OCI-LY7 (cell line): ENCODE measurements around the gene CCDC9B. TPM values are rescaled to one million over a fixed set of nuclear protein-coding genes. Genes with fewer than 3 reads are reported as not detected.

ENCODE experiments used
- BruUV-seq: library from RNA; stranded (reverse); fragments of 400-500 nt; replicated peaks from 2 replicates; lab custom pipeline; 2021; lab: Mats Ljungman, UMichigan
- CTCF ChIA-PET: fragments of 300-600 bp; sonication (Branson Sonifier 250); formaldehyde crosslinking; loops from one replicate; lab custom pipeline; 2022; ENCODE audit warnings: antibody characterized with exemption; ENCODE audit not compliant: unreplicated experiment; lab: Charles Lee
- POLR2A ChIA-PET: fragments of 300-600 bp; sonication (Branson Sonifier 250); formaldehyde crosslinking; loops from one replicate; lab custom pipeline; 2022; ENCODE audit warnings: antibody characterized with exemption; lab: Charles Lee
- DNase-seq: peaks from one replicate; pipeline ENCODE4 v3.0.0-alpha.2; 2015; ENCODE audit warnings: low spot score
- H2AFZ ChIP-seq: fragments of 200-600 bp; sonication (generic), shearing (Covaris generic); 2 replicates; pipeline ENCODE4 v1.6.1; 2014; ENCODE audit warnings: mild to moderate bottlenecking, antibody characterized with exemption, low read length, moderate library complexity
- H3K27ac ChIP-seq: fragments of 200-600 bp; sonication (generic); 2 replicates; pipeline ENCODE4 v1.5.1; 2014; ENCODE audit warnings: mixed run types, low read depth, mild to moderate bottlenecking, moderate library complexity, low read length, inconsistent platforms; ENCODE audit not compliant: poor library complexity, severe bottlenecking
- H3K36me3 ChIP-seq: fragments of 200-600 bp; sonication (generic); 2 replicates; pipeline ENCODE4 v1.6.1; 2014; ENCODE audit warnings: mild to moderate bottlenecking, antibody characterized with exemption, low read length, moderate library complexity, mixed read lengths; ENCODE audit not compliant: insufficient read depth
- H3K4me1 ChIP-seq: fragments of 200-600 bp; sonication (generic); 2 replicates; pipeline ENCODE4 v1.5.1; 2014; ENCODE audit warnings: mild to moderate bottlenecking, low read length; ENCODE audit not compliant: insufficient read depth, poor library complexity, severe bottlenecking
- H3K4me2 ChIP-seq: fragments of 200-600 bp; sonication (generic); 2 replicates; pipeline ENCODE4 v1.6.1; 2014; ENCODE audit warnings: mild to moderate bottlenecking, low read length
- H3K4me3 ChIP-seq: fragments of 200-600 bp; sonication (generic); 2 replicates; pipeline ENCODE4 v1.5.1; 2014; ENCODE audit warnings: mild to moderate bottlenecking, low read depth, low read length; ENCODE audit not compliant: poor library complexity, severe bottlenecking
- H3K79me2 ChIP-seq: fragments of 200-600 bp; sonication (generic); 2 replicates; pipeline ENCODE4 v1.6.1; 2016; ENCODE audit warnings: low read depth, mild to moderate bottlenecking, low read length, moderate library complexity, mixed read lengths; ENCODE audit not compliant: insufficient read depth
- H3K9me2 ChIP-seq: fragments of 200-600 bp; sonication (generic); 2 replicates; pipeline ENCODE4 v1.6.1; 2016; ENCODE audit warnings: mild to moderate bottlenecking, low read length, mixed read lengths; ENCODE audit not compliant: insufficient read depth
- H3K9me3 ChIP-seq: fragments of 200-600 bp; sonication (generic); 2 replicates; pipeline ENCODE4 v1.6.1; 2014; ENCODE audit warnings: mild to moderate bottlenecking, mixed run types, low read length, mixed read lengths
- H4K20me1 ChIP-seq: fragments of 200-600 bp; sonication (generic); 2 replicates; pipeline ENCODE4 v1.6.1; 2014; ENCODE audit warnings: mild to moderate bottlenecking, antibody characterized with exemption, low read length, moderate library complexity, mixed read lengths; ENCODE audit not compliant: insufficient read depth
- EZH2phosphoT487 ChIP-seq: fragments of 200-600 bp; sonication (generic); IDR thresholded peaks from 2 replicates; pipeline ENCODE4 v1.6.1; 2018; ENCODE audit warnings: low read depth, borderline replicate concordance, mild to moderate bottlenecking, mixed run types, antibody characterized with exemption, low read length, moderate library complexity, mixed read lengths
- intact Hi-C: fragments of 100-400 bp; cut with micrococcal nuclease; formaldehyde crosslinking; loops from one replicate; pipeline ENCODE4 v1.10.0; 2022; ENCODE audit not compliant: unreplicated experiment
- total RNA-seq, 2 experiments: library from RNA; depleted of rRNA in 1 of 2; stranded (reverse); fragments of >200 nt in 1 of 2; shearing (Covaris generic) in 1 of 2; gene quantifications; 2 replicates each; pipeline ENCODE4 v1.2.3, GENCODE V29; 2014 to 2022
- TF ChIP-seq, protein P1 (sequence below): fragments of 200-600 bp; sonication (generic); conservative IDR thresholded peaks from 2 replicates; pipeline ENCODE4 v1.5.1; 2014; ENCODE audit warnings: mild to moderate bottlenecking, antibody characterized with exemption, low read length, moderate library complexity, mixed read lengths

Gene CCDC9B
- total RNA-seq, 2 experiments from 2014 or later: 1.4 TPM; not detected in 1

GRCh38 chr15:40367686-40368611 is 27.2 kb upstream of the CCDC9B start:
- POLR2A ChIA-PET: interaction anchor here (0.8 to 1.2 kb wide), 2 partner anchors 10 to 38 kb away, joined by 3 to 4 read pairs; partner anchors contain the start of gene IVD
- Histone ChIP-seq H4K20me1 (no peaks in the 10 kb centered on the region), H3K9me3 (no peaks in the 10 kb centered on the region), H3K79me2 (no peaks in the 10 kb centered on the region), H2AFZ (peak overlapping the region; percentile 79), H3K4me3 (peak overlapping the region; percentile 60), H3K27ac (no peak overlapping the region), H3K36me3 (no peaks in the 10 kb centered on the region), H3K9me2 (no peaks in the 10 kb centered on the region), H3K4me1 (peaks cover 9% of the 10 kb centered on the region), H3K4me2 (peak overlapping the region; percentile 72)
- BruUV-seq: no TSS peak
- CTCF ChIA-PET: no interaction called here
- peak; percentile 90 for DNase-seq
- intact Hi-C loops: loop anchor here (1.0 kb wide), 1 partner anchor 54 kb away; no protein-coding TSS in a partner anchor
- TF ChIP-seq, protein P1, sequence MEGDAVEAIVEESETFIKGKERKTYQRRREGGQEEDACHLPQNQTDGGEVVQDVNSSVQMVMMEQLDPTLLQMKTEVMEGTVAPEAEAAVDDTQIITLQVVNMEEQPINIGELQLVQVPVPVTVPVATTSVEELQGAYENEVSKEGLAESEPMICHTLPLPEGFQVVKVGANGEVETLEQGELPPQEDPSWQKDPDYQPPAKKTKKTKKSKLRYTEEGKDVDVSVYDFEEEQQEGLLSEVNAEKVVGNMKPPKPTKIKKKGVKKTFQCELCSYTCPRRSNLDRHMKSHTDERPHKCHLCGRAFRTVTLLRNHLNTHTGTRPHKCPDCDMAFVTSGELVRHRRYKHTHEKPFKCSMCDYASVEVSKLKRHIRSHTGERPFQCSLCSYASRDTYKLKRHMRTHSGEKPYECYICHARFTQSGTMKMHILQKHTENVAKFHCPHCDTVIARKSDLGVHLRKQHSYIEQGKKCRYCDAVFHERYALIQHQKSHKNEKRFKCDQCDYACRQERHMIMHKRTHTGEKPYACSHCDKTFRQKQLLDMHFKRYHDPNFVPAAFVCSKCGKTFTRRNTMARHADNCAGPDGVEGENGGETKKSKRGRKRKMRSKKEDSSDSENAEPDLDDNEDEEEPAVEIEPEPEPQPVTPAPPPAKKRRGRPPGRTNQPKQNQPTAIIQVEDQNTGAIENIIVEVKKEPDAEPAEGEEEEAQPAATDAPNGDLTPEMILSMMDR: peak; percentile 78
- TF ChIP-seq EZH2phosphoT487: no peak

GRCh38 chr15:40367371-40367685 is 26.6 kb upstream of the CCDC9B start:
- no peaks in the 10 kb centered on the region for H4K20me1 ChIP-seq
- DNase-seq: no peak
- TF ChIP-seq, protein P1: no peak
- TF ChIP-seq EZH2phosphoT487: no peak
- BruUV-seq: no TSS peak
- ChIA-PET POLR2A (interaction anchor here (0.8 kb wide), 1 partner anchor 38 kb away, joined by 3 read pairs; the partner anchor contains the start of gene IVD), CTCF (no interaction called here)
- H3K79me2 ChIP-seq: no peaks in the 10 kb centered on the region
- peak overlapping the region; percentile 79 for H2AFZ ChIP-seq
- no peak overlapping the region for H3K27ac ChIP-seq
- no peaks in the 10 kb centered on the region for H3K36me3 ChIP-seq
- H3K4me1 ChIP-seq: peaks cover 9% of the 10 kb centered on the region
- no peaks in the 10 kb centered on the region for H3K9me2 ChIP-seq
- H3K9me3 ChIP-seq: no peaks in the 10 kb centered on the region
- peak overlapping the region; percentile 60 for H3K4me3 ChIP-seq
- intact Hi-C loops: no loop called here
- H3K4me2 ChIP-seq: peak overlapping the region; percentile 72
